Activated T-helper 2 cell treated with anti-CD3 and anti-CD28 coated beads, Interferon-gamma antibody, Interleukin-2, Interleukin-4, amounts not matched to agents 10 μg/mL and 5 μg/mL and 100 μg/mL, durations not matched to agents 14 hours and 24 hours and 36 hours (primary cell): ENCODE measurements around the gene SPECC1. TPM values are rescaled to one million over a fixed set of nuclear protein-coding genes. Genes with fewer than 3 reads are reported as not detected.
"Not testable (repeated sequence)": the region's sequence is repeated elsewhere in the genome, so short reads cannot be mapped to it uniquely, and the experiment has no call there.

Experiments
- DNase-seq: peaks from one replicate; pipeline ENCODE4 v3.0.0; 2021; ENCODE audit warnings: low spot score
- H3K27ac Mint-ChIP-seq: one replicate; pipeline ENCODE4 v1.8.0; 2021; ENCODE audit warnings: mixed read lengths
- H3K27me3 Mint-ChIP-seq: one replicate; pipeline ENCODE4 v1.8.0; 2021; ENCODE audit warnings: low read depth, mixed read lengths
- H3K36me3 Mint-ChIP-seq: one replicate; pipeline ENCODE4 v1.8.0; 2021; ENCODE audit warnings: low read depth, mixed read lengths
- H3K4me1 Mint-ChIP-seq: one replicate; pipeline ENCODE4 v1.8.0; 2021; ENCODE audit warnings: low read depth, mixed read lengths
- H3K4me3 Mint-ChIP-seq: one replicate; pipeline ENCODE4 v1.8.0; 2021; ENCODE audit warnings: low read depth, mild to moderate bottlenecking, moderate library complexity, mixed read lengths
- H3K9me3 Mint-ChIP-seq: one replicate; pipeline ENCODE4 v1.8.0; 2021; ENCODE audit warnings: mixed read lengths
- intact Hi-C: fragments of 100-400 bp; cut with micrococcal nuclease; formaldehyde crosslinking; loops from one replicate; pipeline ENCODE4 v1.15.1; 2023
- total RNA-seq: library from RNA; stranded (reverse); gene quantifications from 2 replicates; pipeline ENCODE4 v1.2.3, GENCODE V29; 2022

SPECC1 gene
- total RNA-seq, 1 donor from 2014 or later = 6.8 TPM

GRCh38 chr17:20254541-20254940, 245.4 kb downstream of the SPECC1 start:
- Mint-ChIP-seq H3K27ac (no peak overlapping the region), H3K27me3 (no peaks in the 10 kb centered on the region), H3K4me3 (no peak overlapping the region), H3K9me3 (peaks cover 19% of the 10 kb centered on the region), H3K36me3 (peaks cover 21% of the 10 kb centered on the region), H3K4me1 (peaks cover 26% of the 10 kb centered on the region)
- intact Hi-C loops = no loop called here
- no peak for DNase-seq

- Mint-ChIP-seq H3K27ac (no peak overlapping the region), H3K27me3 (no peaks in the 10 kb centered on the region), H3K9me3 (peaks cover 19% of the 10 kb centered on the region), H3K36me3 (peaks cover 17% of the 10 kb centered on the region), H3K4me3 (no peak overlapping the region), H3K4me1 (peaks cover 22% of the 10 kb centered on the region)
- intact Hi-C loops = no loop called here
- DNase-seq = no peak
Observed at GRCh38 chr17:20256144-20256543, 247.0 kb downstream of the SPECC1 start.

GRCh38 chr17:20257008-20257407, 247.8 kb downstream of the SPECC1 start:
- Mint-ChIP-seq H3K9me3 (peaks cover 19% of the 10 kb centered on the region), H3K4me3 (no peak overlapping the region), H3K27me3 (no peaks in the 10 kb centered on the region), H3K4me1 (peaks cover 25% of the 10 kb centered on the region), H3K27ac (no peak overlapping the region), H3K36me3 (peaks cover 17% of the 10 kb centered on the region)
- intact Hi-C loops = no loop called here
- DNase-seq = no peak

GRCh38 chr17:20257798-20258197, 248.6 kb downstream of the SPECC1 start:
- H3K27ac Mint-ChIP-seq = no peak overlapping the region

GRCh38 chr17:20259668-20260067, 250.5 kb downstream of the SPECC1 start:
- H3K4me1 Mint-ChIP-seq = peaks cover 19% of the 10 kb centered on the region
- H3K27ac Mint-ChIP-seq = no peak overlapping the region
- H3K36me3 Mint-ChIP-seq = peaks cover 17% of the 10 kb centered on the region
- no peak overlapping the region for H3K4me3 Mint-ChIP-seq
- peaks cover 19% of the 10 kb centered on the region for H3K9me3 Mint-ChIP-seq
- intact Hi-C loops = no loop called here
- H3K27me3 Mint-ChIP-seq = no peaks in the 10 kb centered on the region
- DNase-seq = no peak

More at GRCh38 chr17:20257798-20258197, 248.6 kb downstream of the SPECC1 start:
- Mint-ChIP-seq H3K4me1 (peaks cover 33% of the 10 kb centered on the region), H3K9me3 (peaks cover 19% of the 10 kb centered on the region), H3K36me3 (peaks cover 17% of the 10 kb centered on the region), H3K27me3 (no peaks in the 10 kb centered on the region), H3K4me3 (no peak overlapping the region)
- no peak for DNase-seq
- intact Hi-C loops = no loop called here

GRCh38 chr17:20260268-20260667, 251.1 kb downstream of the SPECC1 start:
- Mint-ChIP-seq H3K9me3 (peaks cover 19% of the 10 kb centered on the region), H3K4me1 (peaks cover 14% of the 10 kb centered on the region), H3K4me3 (no peak overlapping the region), H3K36me3 (peaks cover 17% of the 10 kb centered on the region), H3K27me3 (no peaks in the 10 kb centered on the region), H3K27ac (no peak overlapping the region)
- no peak for DNase-seq
- intact Hi-C loops = no loop called here

GRCh38 chr17:20262226-20263114, 253.3 kb downstream of the SPECC1 start:
- Mint-ChIP-seq H3K27me3 (no peaks in the 10 kb centered on the region), H3K36me3 (peaks cover 14% of the 10 kb centered on the region), H3K4me3 (no peak overlapping the region), H3K9me3 (peaks cover 15% of the 10 kb centered on the region), H3K27ac (no peak overlapping the region), H3K4me1 (peaks cover 17% of the 10 kb centered on the region)
- intact Hi-C loops = no loop called here
- DNase-seq = no peak

GRCh38 chr17:20263115-20263433, 253.9 kb downstream of the SPECC1 start:
- H3K27ac Mint-ChIP-seq, H3K9me3 Mint-ChIP-seq, intact Hi-C loops, H3K4me3 Mint-ChIP-seq, DNase-seq, H3K27me3 Mint-ChIP-seq, H3K36me3 Mint-ChIP-seq: not testable (repeated sequence)
- H3K4me1 Mint-ChIP-seq = peaks cover 22% of the 10 kb centered on the region

GRCh38 chr17:20263595-20263994, 254.4 kb downstream of the SPECC1 start:
- no peaks in the 10 kb centered on the region for H3K27me3 Mint-ChIP-seq
- peaks cover 4% of the 10 kb centered on the region for H3K9me3 Mint-ChIP-seq
- intact Hi-C loops = no loop called here
- peaks cover 4% of the 10 kb centered on the region for H3K36me3 Mint-ChIP-seq
- no peak overlapping the region for H3K4me3 Mint-ChIP-seq
- DNase-seq = no peak
- peaks cover 21% of the 10 kb centered on the region for H3K4me1 Mint-ChIP-seq
- no peak overlapping the region for H3K27ac Mint-ChIP-seq

DNA sequence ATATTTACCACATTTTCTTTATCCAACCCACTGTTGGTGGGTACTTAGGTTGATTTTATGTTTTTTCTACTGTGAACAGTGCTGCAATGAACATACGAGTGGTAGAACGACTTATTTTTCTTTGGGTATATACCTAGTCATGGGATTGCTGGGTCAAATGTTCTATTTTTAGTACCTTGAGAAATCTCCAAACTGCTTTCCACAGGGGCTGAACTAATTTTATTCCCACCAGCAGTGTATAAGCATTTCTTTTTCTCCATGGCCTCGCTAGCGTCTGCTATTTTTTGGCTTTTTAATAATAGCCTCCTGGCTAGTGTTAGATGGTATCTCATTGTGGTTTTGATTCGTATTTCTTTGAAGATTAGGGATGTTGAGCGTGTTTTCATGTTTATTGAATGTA, 255.8 kb downstream of the SPECC1 start:
- Mint-ChIP-seq H3K36me3 (no peaks in the 10 kb centered on the region), H3K4me1 (peaks cover 24% of the 10 kb centered on the region), H3K27ac (no peak overlapping the region), H3K27me3 (no peaks in the 10 kb centered on the region), H3K4me3 (no peak overlapping the region), H3K9me3 (no peaks in the 10 kb centered on the region)
- no peak for DNase-seq
- intact Hi-C loops = no loop called here

DNA sequence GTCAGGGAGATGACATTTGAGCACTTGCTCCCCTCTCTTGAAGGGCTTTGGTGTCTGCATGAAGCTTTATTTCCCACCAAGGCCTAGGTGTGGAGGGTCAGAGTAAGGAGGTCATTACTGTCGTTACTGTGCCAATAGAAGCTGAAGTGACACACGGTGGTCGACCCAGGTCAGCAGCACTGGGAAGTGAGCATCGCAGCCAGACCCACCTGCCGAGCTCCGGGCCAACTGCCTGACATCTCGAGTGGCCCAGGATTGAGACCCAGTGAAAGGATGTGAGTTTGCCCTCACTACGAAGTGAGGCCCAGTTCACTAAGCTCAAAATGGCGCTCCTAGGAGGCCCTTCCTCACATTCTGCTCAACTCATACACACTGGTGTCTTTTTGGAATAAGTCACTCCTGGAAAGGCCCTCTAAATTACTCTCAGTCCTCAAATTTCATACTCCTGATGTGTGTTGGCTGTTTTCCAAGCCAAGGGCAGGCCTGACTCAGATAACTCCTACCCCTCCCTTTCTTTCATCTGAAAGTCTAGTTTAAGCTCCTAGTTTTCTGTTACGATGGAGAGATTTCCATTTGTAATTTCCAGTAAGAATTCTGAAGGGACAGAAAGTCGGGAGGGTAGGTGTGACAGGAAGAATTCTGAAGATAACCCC, 257.8 kb downstream of the SPECC1 start:
- Mint-ChIP-seq H3K36me3 (no peaks in the 10 kb centered on the region), H3K4me3 (no peak overlapping the region), H3K4me1 (peaks cover 35% of the 10 kb centered on the region), H3K9me3 (no peaks in the 10 kb centered on the region), H3K27ac (no peak overlapping the region), H3K27me3 (no peaks in the 10 kb centered on the region)
- intact Hi-C loops = no loop called here
- DNase-seq = no peak

- H3K27ac Mint-ChIP-seq = no peak overlapping the region
- no peaks in the 10 kb centered on the region for H3K9me3 Mint-ChIP-seq
- H3K4me1 Mint-ChIP-seq = peaks cover 35% of the 10 kb centered on the region
- no peak for DNase-seq
- H3K36me3 Mint-ChIP-seq = no peaks in the 10 kb centered on the region
- no peak overlapping the region for H3K4me3 Mint-ChIP-seq
- no peaks in the 10 kb centered on the region for H3K27me3 Mint-ChIP-seq
- intact Hi-C loops = no loop called here
Observed at GRCh38 chr17:20267459-20267842, 258.3 kb downstream of the SPECC1 start.

GRCh38 chr17:20270369-20270768, 261.2 kb downstream of the SPECC1 start:
- Mint-ChIP-seq H3K4me3 (no peak overlapping the region), H3K27ac (no peak overlapping the region), H3K4me1 (peaks cover 42% of the 10 kb centered on the region), H3K27me3 (no peaks in the 10 kb centered on the region), H3K9me3 (no peaks in the 10 kb centered on the region), H3K36me3 (no peaks in the 10 kb centered on the region)
- intact Hi-C loops = no loop called here
- no peak for DNase-seq
